KOPT-K1 (cell line): Measurements from ENCODE around the gene CLSTN3.

Experiments used
- H3K27ac ChIP-seq: fragments of 200-600 bp; sonication (generic); 2 replicates; pipeline ENCODE4 v1.5.1; 2016; ENCODE audit warnings: antibody characterized with exemption, mild to moderate bottlenecking, low read depth, low read length; ENCODE audit not compliant: poor library complexity, severe bottlenecking
- H3K36me3 ChIP-seq: fragments of 200-600 bp; sonication (generic); 2 replicates; pipeline ENCODE4 v1.5.1; 2017; ENCODE audit warnings: antibody characterized with exemption, mild to moderate bottlenecking, low read length, moderate library complexity; ENCODE audit not compliant: insufficient read depth
- H3K9me3 ChIP-seq: fragments of 200-600 bp; sonication (generic); 2 replicates; pipeline ENCODE4 v1.5.1; 2017; ENCODE audit warnings: antibody characterized with exemption, low read length, mild to moderate bottlenecking; ENCODE audit not compliant: insufficient read depth, poor library complexity, severe bottlenecking

Gene CLSTN3

GRCh38 chr12:7113389-7113871 is 16.7 kb upstream of the CLSTN3 start:
- H3K9me3 ChIP-seq, result no peaks in the 10 kb centered on the region
- no peak overlapping the region for H3K27ac ChIP-seq
- peaks cover 28% of the 10 kb centered on the region; the same call in 1 of the 2 replicates for H3K36me3 ChIP-seq

DNA sequence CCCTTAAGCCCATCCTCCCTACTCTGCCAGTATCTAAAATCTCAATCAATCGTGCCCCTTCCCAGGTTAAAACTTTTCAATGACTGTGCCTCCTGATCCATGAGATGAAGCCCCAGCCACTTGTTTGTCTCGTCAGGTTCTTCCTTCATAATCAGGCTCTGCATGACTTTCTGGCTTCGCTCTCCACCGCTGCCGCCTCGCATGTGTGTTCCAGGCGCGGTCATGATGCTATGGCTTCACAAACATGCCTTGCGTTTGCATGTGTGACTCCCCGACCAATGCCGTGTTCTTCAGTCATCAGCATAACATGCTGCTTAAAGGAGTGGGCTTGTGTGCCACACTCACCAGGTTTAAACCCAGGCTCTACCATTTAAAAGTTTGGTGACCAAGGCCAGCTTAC is 16.2 kb upstream of the CLSTN3 start:
- no peak overlapping the region for H3K27ac ChIP-seq
- H3K36me3 ChIP-seq, result peaks cover 28% of the 10 kb centered on the region; the same call in 1 of the 2 replicates
- no peaks in the 10 kb centered on the region for H3K9me3 ChIP-seq

DNA sequence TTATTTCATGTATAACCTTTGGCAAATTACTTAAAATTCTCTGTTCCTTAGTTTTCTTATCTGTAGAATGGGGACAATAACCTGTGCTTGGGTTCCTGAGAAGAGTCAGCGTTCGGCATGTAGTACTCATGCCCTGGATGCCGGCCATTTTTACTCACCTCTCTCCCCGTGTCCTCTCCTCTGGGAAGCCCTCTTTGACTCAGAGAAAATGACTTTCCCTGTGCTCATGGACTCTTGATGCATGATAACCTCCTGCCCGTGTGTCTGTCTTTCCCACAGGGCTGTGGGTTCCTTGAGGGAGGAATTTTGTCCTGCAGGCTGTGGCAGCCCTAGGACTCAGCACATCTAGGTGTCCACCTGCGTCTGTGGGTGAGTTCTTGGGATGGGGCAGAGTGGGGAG is 15.3 kb upstream of the CLSTN3 start:
- no peak overlapping the region for H3K27ac ChIP-seq
- H3K36me3 ChIP-seq, result peaks cover 28% of the 10 kb centered on the region; the same call in 1 of the 2 replicates
- no peaks in the 10 kb centered on the region for H3K9me3 ChIP-seq

GRCh38 chr12:7116196-7116595 is 14.0 kb upstream of the CLSTN3 start:
- H3K36me3 ChIP-seq, result peaks cover 28% of the 10 kb centered on the region; the same call in 1 of the 2 replicates
- H3K27ac ChIP-seq, result no peak overlapping the region
- H3K9me3 ChIP-seq, result no peaks in the 10 kb centered on the region

DNA sequence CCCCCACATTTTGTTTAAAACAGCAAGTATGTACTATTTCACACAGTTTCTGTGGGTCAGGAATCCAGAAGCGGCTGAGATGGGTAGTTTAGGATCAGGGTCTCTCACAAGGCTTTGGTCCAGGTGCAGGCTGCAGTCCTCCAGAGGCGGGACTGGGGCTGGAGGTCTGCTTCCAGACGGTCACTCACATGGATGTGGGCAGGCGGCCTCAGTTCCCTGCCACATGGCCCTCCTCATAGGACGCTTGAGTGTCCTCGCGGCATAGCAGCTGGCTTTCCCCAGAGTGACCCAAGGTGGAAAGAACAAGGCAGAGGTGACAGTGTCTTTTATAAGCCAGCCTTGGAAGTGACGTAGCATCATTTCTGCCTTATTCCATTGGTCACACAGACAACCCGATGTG is 13.3 kb upstream of the CLSTN3 start:
- Histone ChIP-seq H3K9me3 (no peaks in the 10 kb centered on the region), H3K27ac (no peak overlapping the region), H3K36me3 (peaks cover 28% of the 10 kb centered on the region; the same call in 1 of the 2 replicates)

DNA sequence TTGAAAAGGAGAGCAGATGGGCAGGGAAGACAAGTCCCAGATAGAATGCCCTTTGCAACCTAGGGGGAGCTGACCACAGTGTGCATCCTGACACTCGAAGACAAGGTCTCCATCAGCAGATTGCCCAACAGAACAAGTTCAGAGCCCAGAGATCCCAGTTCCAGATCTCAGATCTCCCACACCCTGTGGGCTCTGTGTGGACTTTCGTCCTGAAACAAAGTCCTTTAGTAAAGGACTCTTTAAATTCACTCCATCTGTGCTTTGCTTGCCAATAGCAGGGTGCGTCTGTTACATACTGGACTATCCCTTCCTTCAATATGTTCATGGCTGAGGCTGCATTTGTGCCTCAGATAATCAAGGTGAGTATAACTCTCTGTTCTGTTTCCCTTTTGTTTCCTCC is 12.5 kb upstream of the CLSTN3 start:
- H3K36me3 ChIP-seq, result peaks cover 28% of the 10 kb centered on the region; the same call in 1 of the 2 replicates

DNA sequence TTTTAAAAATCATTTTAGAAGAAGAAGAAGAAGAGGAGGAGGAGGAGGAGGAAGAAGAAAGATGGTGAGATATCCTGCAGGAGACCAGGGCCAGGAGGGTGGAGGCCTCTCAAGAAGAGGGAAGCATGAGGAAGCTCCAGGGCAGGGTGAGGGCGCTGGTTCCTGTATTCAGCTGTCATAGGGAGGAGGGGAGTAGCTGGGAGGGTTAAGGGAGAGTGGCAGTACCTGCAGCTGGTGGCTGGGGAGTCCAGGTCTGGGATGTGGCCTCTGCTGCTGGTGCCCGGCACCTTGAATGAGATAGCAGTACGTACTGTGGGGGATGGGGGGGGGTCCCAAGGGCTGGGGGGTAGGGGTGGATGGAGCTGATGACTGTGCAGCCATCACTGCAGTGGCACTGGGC is 11.3 kb upstream of the CLSTN3 start:
- Histone ChIP-seq H3K27ac (no peak overlapping the region), H3K9me3 (no peaks in the 10 kb centered on the region), H3K36me3 (peaks cover 25% of the 10 kb centered on the region; the same call in 1 of the 2 replicates)

More for the DNA sequence above, 12.5 kb upstream of the CLSTN3 start:
- Histone ChIP-seq H3K9me3 (no peaks in the 10 kb centered on the region), H3K27ac (no peak overlapping the region)

- Histone ChIP-seq H3K27ac (no peak overlapping the region), H3K36me3 (peaks cover 19% of the 10 kb centered on the region; the same call in 1 of the 2 replicates), H3K9me3 (no peaks in the 10 kb centered on the region)
Observed at GRCh38 chr12:7120166-7120565, 10.0 kb upstream of the CLSTN3 start.

DNA sequence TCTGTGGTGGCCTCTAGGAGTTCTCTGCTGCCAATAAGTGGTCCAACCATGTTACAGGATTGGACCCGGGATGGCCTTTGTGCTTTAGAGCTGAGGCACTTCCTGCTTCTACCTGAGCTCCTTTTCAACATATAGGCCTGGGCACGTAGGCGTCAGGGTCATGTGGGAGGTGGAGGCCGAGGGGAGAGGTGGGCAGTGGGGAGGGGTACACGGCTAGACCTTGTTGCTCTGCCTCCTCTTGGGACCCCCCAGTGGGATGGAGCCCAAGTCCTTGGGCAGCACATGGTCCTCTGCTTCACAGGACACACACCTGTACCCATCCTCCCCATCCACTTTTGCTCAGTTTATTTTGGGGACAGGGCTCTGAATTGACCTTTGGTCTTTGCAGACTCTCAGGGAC is 8.8 kb upstream of the CLSTN3 start:
- H3K36me3 ChIP-seq, result peaks cover 8% of the 10 kb centered on the region; the same call in 1 of the 2 replicates
- H3K27ac ChIP-seq, result no peak overlapping the region
- no peaks in the 10 kb centered on the region for H3K9me3 ChIP-seq

GRCh38 chr12:7122811-7123769 is 7.1 kb upstream of the CLSTN3 start:
- H3K36me3 ChIP-seq, result peaks cover 2% of the 10 kb centered on the region; the same call in 1 of the 2 replicates
- H3K27ac ChIP-seq, result no peak overlapping the region
- H3K9me3 ChIP-seq, result no peaks in the 10 kb centered on the region

DNA sequence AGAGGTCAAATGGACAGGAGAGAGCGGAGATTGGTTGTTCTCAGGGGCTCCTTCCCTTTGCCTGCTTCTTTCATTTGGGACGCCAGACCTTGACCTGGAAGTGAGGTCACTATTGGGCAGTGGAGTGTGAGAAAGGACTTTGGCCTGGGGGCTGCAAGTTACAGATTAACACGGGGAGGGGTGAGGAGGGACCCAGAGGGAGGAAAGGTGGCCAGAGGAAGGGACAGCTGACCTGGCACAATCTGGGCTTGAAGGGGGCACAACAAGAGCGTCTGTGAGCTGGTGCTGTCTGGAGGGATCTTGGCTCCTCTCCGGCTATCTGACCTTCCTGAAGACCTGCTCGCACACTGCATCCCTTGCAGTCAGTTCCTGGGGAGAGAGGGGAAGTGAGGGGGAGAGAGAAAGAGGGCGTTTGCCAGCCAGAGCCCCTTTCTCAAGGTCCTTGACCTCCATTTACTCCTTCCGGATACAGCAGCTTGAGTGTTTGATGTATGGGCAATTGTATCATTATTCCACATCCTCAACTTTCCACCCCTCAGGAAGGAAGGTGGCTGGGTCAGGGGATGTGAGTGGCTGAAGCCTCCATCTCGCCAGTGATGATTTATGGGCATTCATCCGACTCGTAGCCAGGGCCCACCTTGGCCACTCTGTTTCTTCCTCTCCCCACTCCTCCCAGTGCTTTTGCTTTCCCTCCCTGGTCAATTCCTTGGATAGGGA is 6.2 kb upstream of the CLSTN3 start:
- Histone ChIP-seq H3K9me3 (no peaks in the 10 kb centered on the region), H3K27ac (no peak overlapping the region), H3K36me3 (no peaks in the 10 kb centered on the region)

DNA sequence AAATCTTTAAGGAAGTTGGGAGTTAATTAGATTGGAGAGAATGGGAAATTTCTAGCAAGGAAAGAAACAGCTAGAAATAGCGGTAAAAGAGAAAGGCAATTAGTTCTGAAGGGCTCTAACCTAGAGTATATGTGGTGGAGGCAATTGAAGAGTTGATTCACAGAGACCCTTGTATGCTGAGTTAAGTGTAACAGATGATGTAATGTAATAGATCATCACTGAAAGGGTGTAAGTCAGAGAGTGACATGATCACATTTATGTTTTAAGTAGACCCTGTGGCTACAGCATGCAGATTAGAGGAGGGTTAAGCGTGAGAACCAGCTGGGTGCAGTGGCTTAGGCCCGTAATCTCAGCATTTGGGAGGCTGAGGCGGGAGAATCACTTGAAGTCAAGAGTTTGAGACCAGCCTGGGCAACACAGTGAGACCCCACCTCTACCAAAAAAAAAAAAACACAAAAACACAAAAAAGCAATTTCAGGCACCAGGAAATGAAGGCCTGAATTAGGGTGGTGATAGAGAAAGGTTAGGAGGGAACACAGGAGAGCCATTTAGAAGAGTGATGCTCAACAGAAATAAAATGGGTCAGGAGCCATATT is 4.4 kb upstream of the CLSTN3 start:
- Histone ChIP-seq H3K36me3 (no peaks in the 10 kb centered on the region), H3K27ac (no peak overlapping the region), H3K9me3 (no peaks in the 10 kb centered on the region)

DNA sequence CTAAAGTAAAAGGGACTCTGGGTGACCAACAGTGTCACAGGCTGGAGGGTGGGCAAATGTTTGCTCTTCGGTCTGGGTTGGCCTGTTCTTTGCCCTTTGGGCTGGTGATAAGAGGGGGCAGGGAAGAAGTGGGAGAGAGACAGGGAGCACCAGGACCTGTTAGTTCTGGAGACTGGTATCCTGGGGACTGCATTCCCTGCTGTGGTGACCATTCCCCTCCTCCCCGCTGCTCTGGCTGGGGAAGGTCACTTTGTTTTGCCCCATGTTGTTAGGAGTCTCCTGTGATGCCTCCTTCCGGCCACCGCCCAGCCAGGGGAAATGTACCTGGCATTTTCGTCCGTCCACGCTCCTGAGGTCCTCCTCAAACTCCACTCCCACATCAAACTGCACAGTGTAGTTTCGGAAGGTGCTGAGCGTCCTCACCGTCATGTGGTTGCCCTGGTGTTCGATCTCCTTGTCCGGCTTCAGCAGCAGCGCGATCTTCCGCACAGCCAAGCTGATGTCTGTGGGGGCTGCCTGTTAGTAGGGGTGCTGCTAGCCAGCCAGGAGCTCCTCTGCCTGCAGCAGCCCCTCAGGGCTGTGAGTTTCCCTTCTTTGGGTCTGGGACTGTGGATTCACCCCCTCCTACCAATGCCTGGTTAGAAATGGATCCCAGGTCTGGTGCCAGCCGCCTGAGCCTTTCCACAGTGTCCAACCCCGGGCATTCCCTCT is 2.1 kb upstream of the CLSTN3 start:
- Histone ChIP-seq H3K9me3 (no peaks in the 10 kb centered on the region), H3K27ac (no peak overlapping the region), H3K36me3 (no peaks in the 10 kb centered on the region)

- no peaks in the 10 kb centered on the region for H3K9me3 ChIP-seq
- H3K27ac ChIP-seq, result peak within 1 kb of the TSS; percentile 45
- no peaks in the 10 kb centered on the region for H3K36me3 ChIP-seq
Observed at GRCh38 chr12:7128681-7129286, 1.4 kb upstream of the CLSTN3 start, which contains the start of gene RBP5. TSS of gene RBP5 (minus strand) at chr12:7128889. CDS start at chr12:7128775, 114 bp downstream.
